OCI-LY7 (cell line): ENCODE data around the gene AMBN.

Experiments
- EZH2phosphoT487 ChIP-seq: fragments of 200-600 bp; sonication (generic); IDR thresholded peaks from 2 replicates; pipeline ENCODE4 v1.6.1; 2018; ENCODE audit warnings: low read depth, borderline replicate concordance, mild to moderate bottlenecking, mixed run types, antibody characterized with exemption, low read length, moderate library complexity, mixed read lengths
- TF ChIP-seq, protein P1 (sequence below): fragments of 200-600 bp; sonication (generic); conservative IDR thresholded peaks from 2 replicates; pipeline ENCODE4 v1.5.1; 2014; ENCODE audit warnings: mild to moderate bottlenecking, antibody characterized with exemption, low read length, moderate library complexity, mixed read lengths

GRCh38 chr4:70607334-70607853 lies 15.3 kb downstream of the AMBN start:
- TF ChIP-seq, protein P1, sequence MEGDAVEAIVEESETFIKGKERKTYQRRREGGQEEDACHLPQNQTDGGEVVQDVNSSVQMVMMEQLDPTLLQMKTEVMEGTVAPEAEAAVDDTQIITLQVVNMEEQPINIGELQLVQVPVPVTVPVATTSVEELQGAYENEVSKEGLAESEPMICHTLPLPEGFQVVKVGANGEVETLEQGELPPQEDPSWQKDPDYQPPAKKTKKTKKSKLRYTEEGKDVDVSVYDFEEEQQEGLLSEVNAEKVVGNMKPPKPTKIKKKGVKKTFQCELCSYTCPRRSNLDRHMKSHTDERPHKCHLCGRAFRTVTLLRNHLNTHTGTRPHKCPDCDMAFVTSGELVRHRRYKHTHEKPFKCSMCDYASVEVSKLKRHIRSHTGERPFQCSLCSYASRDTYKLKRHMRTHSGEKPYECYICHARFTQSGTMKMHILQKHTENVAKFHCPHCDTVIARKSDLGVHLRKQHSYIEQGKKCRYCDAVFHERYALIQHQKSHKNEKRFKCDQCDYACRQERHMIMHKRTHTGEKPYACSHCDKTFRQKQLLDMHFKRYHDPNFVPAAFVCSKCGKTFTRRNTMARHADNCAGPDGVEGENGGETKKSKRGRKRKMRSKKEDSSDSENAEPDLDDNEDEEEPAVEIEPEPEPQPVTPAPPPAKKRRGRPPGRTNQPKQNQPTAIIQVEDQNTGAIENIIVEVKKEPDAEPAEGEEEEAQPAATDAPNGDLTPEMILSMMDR, result no peak
- no peak for TF ChIP-seq EZH2phosphoT487
